Endothelial cell of umbilical vein (primary cell): ENCODE measurements around the gene LFNG. TPM values are rescaled to one million over a fixed set of nuclear protein-coding genes. Genes with fewer than 3 reads are reported as not detected.

ENCODE experiments used
- BruUV-seq: library from RNA; stranded (reverse); fragments of 400-500 nt; replicated peaks from 2 replicates; lab custom pipeline; 2021; lab: Mats Ljungman, UMichigan
- CTCF ChIA-PET: fragments of 300-600, 350-600 bp; sonication (Branson Sonifier 250); formaldehyde crosslinking; loops from one replicate; lab custom pipeline; 2021; ENCODE audit warnings: antibody characterized with exemption, inconsistent platforms; lab: Charles Lee
- POLR2A ChIA-PET: fragments of 300-600, 350-600 bp; sonication (Branson Sonifier 250); formaldehyde crosslinking; loops from one replicate; lab custom pipeline; 2021; ENCODE audit warnings: antibody characterized with exemption, inconsistent platforms; lab: Charles Lee
- DNase-seq: peaks from one replicate; pipeline ENCODE4 v3.0.0-alpha.2; 2011; ENCODE audit warnings: low read depth, low spot score
- FAIRE-seq: peaks from 2 replicates; lab custom pipeline; 2011; peaks lifted over from hg19 to GRCh38; lab: Jason Lieb, UNC
- H2AFZ ChIP-seq: 2 replicates; pipeline ENCODE4 v1.6.0; 2012; ENCODE audit warnings: low read depth, low read length, control low read depth, inconsistent platforms
- H3K27ac ChIP-seq: 2 replicates; pipeline ENCODE4 v1.5.1; 2011; ENCODE audit warnings: low read depth, mild to moderate bottlenecking, control low read depth, low read length, moderate library complexity; ENCODE audit not compliant: insufficient read depth
- H3K27me3 ChIP-seq, 2 experiments: 2 replicates each; pipeline versions ENCODE4 v1.6.0 to v1.6.1; 2011; ENCODE audit warnings: low read length in 2 of 2, mixed read lengths in 1 of 2; ENCODE audit not compliant: control insufficient read depth in 2 of 2, insufficient read depth in 2 of 2
- H3K36me3 ChIP-seq, 2 experiments: 2 replicates in 1 of 2; 3 replicates in 1 of 2; pipeline ENCODE4 v1.5.1; 2011; ENCODE audit warnings: low read length in 2 of 2, mild to moderate bottlenecking in 1 of 2, moderate library complexity in 1 of 2; ENCODE audit not compliant: control insufficient read depth in 2 of 2, insufficient read depth in 2 of 2; ENCODE audit errors: extremely low read depth in 1 of 2
- H3K4me1 ChIP-seq: 3 replicates; pipeline ENCODE4 v1.5.1; 2011; ENCODE audit warnings: mild to moderate bottlenecking, low read length; ENCODE audit not compliant: control insufficient read depth, insufficient read depth; ENCODE audit errors: extremely low read depth
- H3K4me2 ChIP-seq: 2 replicates; pipeline ENCODE4 v1.6.1; 2011; ENCODE audit warnings: low read length, control low read depth, mixed read lengths; ENCODE audit not compliant: insufficient read depth
- H3K4me3 ChIP-seq, 3 experiments: fragments of 200-600 bp in 1 of 3; sonication (generic), shearing (Covaris generic) in 1 of 3; replicated peaks in 1 of 3; 2 replicates each; pipeline ENCODE4 v1.5.1; 2011 to 2016; ENCODE audit warnings: control low read depth in 3 of 3, low read length in 3 of 3, mild to moderate bottlenecking in 2 of 3, inconsistent platforms in 1 of 3, low read depth in 1 of 3, moderate library complexity in 1 of 3; ENCODE audit not compliant: insufficient read depth in 1 of 3
- H3K79me2 ChIP-seq: 2 replicates; pipeline ENCODE4 v1.6.0; 2012; ENCODE audit warnings: low read length, inconsistent platforms; ENCODE audit not compliant: control insufficient read depth, insufficient read depth
- H3K9ac ChIP-seq: replicated peaks from 2 replicates; pipeline ENCODE3; 2011; ENCODE audit warnings: low read length, control low read depth; ENCODE audit not compliant: insufficient read depth; ENCODE audit errors: extremely low read depth
- H3K9me1 ChIP-seq: replicated peaks from 3 replicates; pipeline ENCODE4 v1.6.0; 2011; ENCODE audit warnings: mild to moderate bottlenecking, low read length; ENCODE audit not compliant: control insufficient read depth, insufficient read depth; ENCODE audit errors: extremely low read depth
- H3K9me3 ChIP-seq: replicated peaks from 2 replicates; pipeline ENCODE4 v1.5.1; 2012; ENCODE audit warnings: low read length, inconsistent platforms; ENCODE audit not compliant: control insufficient read depth, insufficient read depth
- H4K20me1 ChIP-seq: replicated peaks from 2 replicates; pipeline ENCODE3; 2011; ENCODE audit warnings: mild to moderate bottlenecking, low read length; ENCODE audit not compliant: control insufficient read depth, insufficient read depth; ENCODE audit errors: extremely low read depth
- CTCF ChIP-seq, 2 donors: IDR thresholded peaks; 1 replicate in 1 of 2; 2 replicates in 1 of 2; pipeline ENCODE4 v1.5.1; 2011; ENCODE audit warnings: low read length in 2 of 2, mild to moderate bottlenecking in 2 of 2, moderate library complexity in 2 of 2, control low read depth in 1 of 2, inconsistent platforms in 1 of 2, low read depth in 1 of 2; ENCODE audit not compliant: insufficient read depth in 1 of 2; ENCODE audit errors: extremely low read depth in 1 of 2
- EZH2 ChIP-seq: IDR thresholded peaks from 2 replicates; pipeline ENCODE4 v1.6.1; 2012; ENCODE audit warnings: borderline replicate concordance, low read depth, mild to moderate bottlenecking, moderate library complexity, low read length, inconsistent platforms; ENCODE audit not compliant: severe bottlenecking
- FOS ChIP-seq: IDR thresholded peaks from 2 replicates; pipeline ENCODE4 v1.6.1; 2011; ENCODE audit warnings: mild to moderate bottlenecking, low read length, moderate library complexity, borderline replicate concordance; ENCODE audit not compliant: insufficient read depth
- GATA2 ChIP-seq: IDR thresholded peaks from 2 replicates; pipeline ENCODE4 v1.7.0; 2011; ENCODE audit warnings: low read depth, mild to moderate bottlenecking, moderate library complexity, mixed read lengths, low read length; ENCODE audit not compliant: insufficient read length, insufficient read depth
- JUN ChIP-seq: IDR thresholded peaks from 2 replicates; pipeline ENCODE4 v1.6.1; 2011; ENCODE audit warnings: borderline replicate concordance, low read depth; ENCODE audit not compliant: insufficient read length, insufficient read depth
- MAX ChIP-seq: IDR thresholded peaks from 2 replicates; pipeline ENCODE4 v1.6.1; 2011; ENCODE audit not compliant: insufficient read depth, insufficient read length
- MYC ChIP-seq: IDR thresholded peaks from one replicate; pipeline ENCODE4 v1.6.1; 2011; ENCODE audit warnings: mild to moderate bottlenecking, low read depth, low read length
- POLR2A ChIP-seq: IDR thresholded peaks from 2 replicates; pipeline ENCODE4 v1.6.1; 2012; ENCODE audit warnings: low read depth, mild to moderate bottlenecking, control low read depth, low read length
- POLR2AphosphoS5 ChIP-seq: IDR thresholded peaks from 2 replicates; pipeline ENCODE4 v1.6.1; 2012; ENCODE audit warnings: low read depth, mild to moderate bottlenecking, control low read depth, low read length, moderate library complexity; ENCODE audit not compliant: insufficient read depth
- dilution Hi-C: fragments of 300-500 bp; cut with MboI; formaldehyde crosslinking; loops from one replicate; pipeline ENCODE4 v1.15.0; 2019; ENCODE audit warnings: low sequenced_read_pairs; ENCODE audit not compliant: extremely low pct_ligation_motif_present
- intact Hi-C: fragments of 100-400 bp; cut with micrococcal nuclease; formaldehyde crosslinking; loops from one replicate; pipeline ENCODE4 v1.10.0; 2022
- polyA plus RNA-seq, 4 experiments: library from polyadenylated mRNA; depleted of rRNA in 3 of 4; stranded (reverse) in 3 of 4; unstranded in 1 of 4; fragments of >200 nt; gene quantifications; 2 replicates each; pipeline versions ENCODE4 v1.2.1 to v1.2.3, GENCODE V29; 2011 to 2012; ENCODE audit warnings: missing spikeins in 1 of 4
- total RNA-seq: library from RNA; stranded (reverse); gene quantifications from 2 replicates; pipeline ENCODE4 v1.2.3, GENCODE V29; 2021

The LFNG gene
- total and polyA plus RNA-seq, 2 donors (not counting 3 experiments of a cell fraction or from before 2014, with no cell fraction given) = 12.6 to 13.1 TPM

- no peak for FAIRE-seq
- intact Hi-C loops = no loop called here
Observed at GRCh38 chr7:2507917-2508306, 11.7 kb upstream of the LFNG start.

More at GRCh38 chr7:2507917-2508306, 11.7 kb upstream of the LFNG start:
- no peak overlapping the region for H2AFZ ChIP-seq
- no peak overlapping the region for H3K9ac ChIP-seq
- no peaks in the 10 kb centered on the region for H3K79me2 ChIP-seq
- peaks cover 20% of the 10 kb centered on the region for H3K4me1 ChIP-seq
- dilution Hi-C loops = no loop called here
- H3K9me1 ChIP-seq = no peaks in the 10 kb centered on the region
- no peaks in the 10 kb centered on the region for H4K20me1 ChIP-seq
- no TSS peak for BruUV-seq
- CTCF ChIA-PET = interaction anchor here (1.1 kb wide), 1 partner anchor 33 kb away, joined by 3 read pairs; no protein-coding TSS in a partner anchor
- no peaks in the 10 kb centered on the region for H3K36me3 ChIP-seq
- no peak for TF ChIP-seq GATA2
- no peak for TF ChIP-seq POLR2A
- no peak for TF ChIP-seq POLR2AphosphoS5
- TF ChIP-seq FOS = no peak
- no peak for TF ChIP-seq MAX
- TF ChIP-seq MYC = no peak
- no peak for TF ChIP-seq CTCF (IDR thresholded peaks at IDR 0.05; ENCODE audit: extremely low read depth in 1 of 2, insufficient read depth in 1 of 2, low read depth in 1 of 2, low read length in 2 of 2)
- TF ChIP-seq EZH2 = no peak
- no peak for TF ChIP-seq JUN
- POLR2A ChIA-PET = no interaction called here
- H3K9me3 ChIP-seq = no peaks in the 10 kb centered on the region
- no peaks in the 10 kb centered on the region for H3K27me3 ChIP-seq
- no peak overlapping the region for H3K4me3 ChIP-seq
- no peak overlapping the region for H3K27ac ChIP-seq
- H3K4me2 ChIP-seq = no peak overlapping the region
- DNase-seq = no peak
